HG03378 (cell line): ENCODE results near the gene EP300.
"Not testable (repeated sequence)": the region's sequence is repeated elsewhere in the genome, so short reads cannot be mapped to it uniquely, and the experiment has no call there.

Experiments used
- ATAC-seq: cut with Tn5 transposase; IDR thresholded peaks from one replicate; pipeline ENCODE4 v1.9.1; 2021; ENCODE audit warnings: mild to moderate bottlenecking, moderate library complexity; ENCODE audit not compliant: unreplicated experiment

EP300 gene

GRCh38 chr22:41146573-41146972 is 54.2 kb downstream of the EP300 start:
- no peak for ATAC-seq

GRCh38 chr22:41147722-41148121 is 55.3 kb downstream of the EP300 start:
- ATAC-seq = no peak

GRCh38 chr22:41152902-41153301 is 60.5 kb downstream of the EP300 start:
- no peak for ATAC-seq

- ATAC-seq = no peak
Observed at GRCh38 chr22:41157083-41157482, 64.7 kb downstream of the EP300 start.

GRCh38 chr22:41169157-41169556 is 76.8 kb downstream of the EP300 start:
- ATAC-seq = no peak

- no peak for ATAC-seq
Observed at GRCh38 chr22:41171996-41172395, 79.6 kb downstream of the EP300 start.

GRCh38 chr22:41175546-41175945 is 83.2 kb downstream of the EP300 start:
- ATAC-seq = no peak

- no peak for ATAC-seq
Observed at GRCh38 chr22:41177040-41177621, 84.7 kb downstream of the EP300 start.

GRCh38 chr22:41177622-41178424 is 85.4 kb downstream of the EP300 start:
- ATAC-seq = no peak

GRCh38 chr22:41178425-41178975 is 86.1 kb downstream of the EP300 start:
- ATAC-seq = no peak

GRCh38 chr22:41180362-41180761 is 88.0 kb downstream of the EP300 start:
- not testable (repeated sequence) for ATAC-seq

GRCh38 chr22:41180926-41181325 is 88.5 kb downstream of the EP300 start:
- no peak for ATAC-seq

GRCh38 chr22:41181349-41182241 is 89.2 kb downstream of the EP300 start:
- no peak for ATAC-seq

- ATAC-seq = no peak
Observed at GRCh38 chr22:41184679-41185078, 92.3 kb downstream of the EP300 start.

GRCh38 chr22:41191467-41191866 is 99.1 kb downstream of the EP300 start:
- ATAC-seq = no peak

GRCh38 chr22:41193829-41194228 is 101.4 kb downstream of the EP300 start:
- no peak for ATAC-seq

- no peak for ATAC-seq
Observed at GRCh38 chr22:41197038-41197972, 104.9 kb downstream of the EP300 start.

GRCh38 chr22:41198027-41198580 is 105.7 kb downstream of the EP300 start:
- no peak for ATAC-seq

GRCh38 chr22:41201141-41201540 is 108.7 kb downstream of the EP300 start:
- ATAC-seq = no peak

GRCh38 chr22:41203118-41203517 is 110.7 kb downstream of the EP300 start:
- ATAC-seq = no peak
